HG03103 (cell line): ENCODE measurements around the gene BAX.

Experiments
- ATAC-seq: cut with Tn5 transposase; IDR thresholded peaks from one replicate; pipeline ENCODE4 v1.9.1; 2021; ENCODE audit warnings: low read depth; ENCODE audit not compliant: unreplicated experiment

Gene BAX

GRCh38 chr19:48961673-48962028, 7.0 kb downstream of the BAX start:
- ATAC-seq, result no peak

- ATAC-seq, result no peak
Observed at GRCh38 chr19:48962029-48962848, 7.6 kb downstream of the BAX start.

- no peak for ATAC-seq
Observed at GRCh38 chr19:48962849-48963165, 8.1 kb downstream of the BAX start.

GRCh38 chr19:48963371-48964204, 8.9 kb downstream of the BAX start:
- no peak for ATAC-seq

GRCh38 chr19:48964205-48965039, 9.7 kb downstream of the BAX start:
- ATAC-seq, result no peak

GRCh38 chr19:48965040-48965805, 10.5 kb downstream of the BAX start, which contains the start of gene FTL:
FTL (plus strand) TSS chr19:48965309; CDS start chr19:48965508, 199 bp downstream.
- ATAC-seq, result peak; percentile 55

GRCh38 chr19:48965806-48966540, 11.3 kb downstream of the BAX start:
- no peak for ATAC-seq

GRCh38 chr19:48966541-48967345, 12.1 kb downstream of the BAX start:
- no peak for ATAC-seq

GRCh38 chr19:48967346-48968178, 12.9 kb downstream of the BAX start:
- ATAC-seq, result no peak

- ATAC-seq, result no peak
Observed at GRCh38 chr19:48968179-48968661, 13.5 kb downstream of the BAX start.

- no peak for ATAC-seq
Observed at GRCh38 chr19:48968813-48969218, 14.1 kb downstream of the BAX start.

GRCh38 chr19:48969276-48970138, 14.8 kb downstream of the BAX start:
- no peak for ATAC-seq

GRCh38 chr19:48970139-48970766, 15.6 kb downstream of the BAX start:
- no peak for ATAC-seq

GRCh38 chr19:48970923-48971395, 16.3 kb downstream of the BAX start:
- no peak for ATAC-seq

GRCh38 chr19:48975947-48976847, 21.5 kb downstream of the BAX start:
- ATAC-seq, result no peak
